Stomach smooth muscle (tissue), 2 donors: ENCODE measurements around the gene TEAD1.

Source experiments
- H3K27ac ChIP-seq: one replicate; pipeline ENCODE4 v1.7.0; 2013; ENCODE audit warnings: mild to moderate bottlenecking, low read length, inconsistent platforms
- H3K27me3 ChIP-seq, 2 donors: one replicate each; pipeline ENCODE4 v1.7.0; 2013; ENCODE audit warnings: low read length in 2 of 2; ENCODE audit not compliant: insufficient read depth in 2 of 2, control insufficient read depth in 1 of 2
- H3K36me3 ChIP-seq, 2 donors: one replicate each; pipeline ENCODE4 v1.7.0; 2013; ENCODE audit warnings: low read length in 2 of 2; ENCODE audit not compliant: control insufficient read depth in 2 of 2, insufficient read depth in 2 of 2
- H3K4me1 ChIP-seq: one replicate; pipeline ENCODE4 v1.7.0; 2013; ENCODE audit warnings: low read length; ENCODE audit not compliant: control insufficient read depth, insufficient read depth
- H3K4me3 ChIP-seq, 2 donors: one replicate each; pipeline ENCODE4 v1.7.0; 2013; ENCODE audit warnings: low read length in 2 of 2
- H3K9ac ChIP-seq, 2 donors: one replicate each; pipeline ENCODE4 v1.7.0; 2013; ENCODE audit warnings: low read length in 2 of 2, mild to moderate bottlenecking in 1 of 2
- H3K9me3 ChIP-seq, 2 donors: one replicate each; pipeline ENCODE4 v1.7.0; 2013; ENCODE audit warnings: low read length in 2 of 2; ENCODE audit not compliant: control insufficient read depth in 2 of 2
- donor health status: healthy.
- donor health status: Pancreatic carcinoma.

TEAD1 gene

GRCh38 chr11:12685229-12685628 lies 11.0 kb downstream of the TEAD1 start:
- H3K4me3 ChIP-seq = no peak overlapping the region
- no peak overlapping the region for H3K27ac ChIP-seq
- H3K9me3 ChIP-seq = no peaks in the 10 kb centered on the region
- no peaks in the 10 kb centered on the region for H3K27me3 ChIP-seq
- H3K9ac ChIP-seq = no peak overlapping the region
- peaks cover 47% of the 10 kb centered on the region for H3K4me1 ChIP-seq
- H3K36me3 ChIP-seq = no peaks in the 10 kb centered on the region

GRCh38 chr11:12686246-12687060 lies 12.2 kb downstream of the TEAD1 start:
- no peak overlapping the region for H3K9ac ChIP-seq
- peaks cover 39% of the 10 kb centered on the region for H3K4me1 ChIP-seq
- no peak overlapping the region for H3K4me3 ChIP-seq
- no peaks in the 10 kb centered on the region for H3K27me3 ChIP-seq
- H3K36me3 ChIP-seq = no peaks in the 10 kb centered on the region
- no peaks in the 10 kb centered on the region for H3K9me3 ChIP-seq
- H3K27ac ChIP-seq = no peak overlapping the region

GRCh38 chr11:12687216-12687623 lies 13.0 kb downstream of the TEAD1 start:
- H3K9ac ChIP-seq = no peak overlapping the region
- no peaks in the 10 kb centered on the region for H3K27me3 ChIP-seq
- H3K36me3 ChIP-seq = no peaks in the 10 kb centered on the region
- no peak overlapping the region for H3K4me3 ChIP-seq
- peaks cover 37% of the 10 kb centered on the region for H3K4me1 ChIP-seq
- H3K27ac ChIP-seq = no peak overlapping the region
- H3K9me3 ChIP-seq = no peaks in the 10 kb centered on the region

- Histone ChIP-seq H3K27me3 (no peaks in the 10 kb centered on the region), H3K9ac (no peak overlapping the region)
These were observed 13.5 kb downstream of the TEAD1 start for GRCh38 chr11:12687740-12688139.

GRCh38 chr11:12689029-12689755 lies 15.0 kb downstream of the TEAD1 start:
- Histone ChIP-seq H3K27ac (no peak overlapping the region), H3K4me3 (no peak overlapping the region), H3K9ac (no peak overlapping the region), H3K27me3 (no peaks in the 10 kb centered on the region), H3K36me3 (no peaks in the 10 kb centered on the region), H3K9me3 (no peaks in the 10 kb centered on the region), H3K4me1 (peaks cover 51% of the 10 kb centered on the region)

More at GRCh38 chr11:12687740-12688139, 13.5 kb downstream of the TEAD1 start:
- Histone ChIP-seq H3K4me3 (peak overlapping the region in 1 of 2 donors; percentile 22), H3K36me3 (no peaks in the 10 kb centered on the region), H3K9me3 (no peaks in the 10 kb centered on the region), H3K27ac (no peak overlapping the region), H3K4me1 (peaks cover 42% of the 10 kb centered on the region)

- no peaks in the 10 kb centered on the region for H3K9me3 ChIP-seq
- no peaks in the 10 kb centered on the region for H3K36me3 ChIP-seq
- H3K27me3 ChIP-seq = no peaks in the 10 kb centered on the region
- H3K27ac ChIP-seq = no peak overlapping the region
- H3K4me3 ChIP-seq = no peak overlapping the region
- H3K4me1 ChIP-seq = peaks cover 56% of the 10 kb centered on the region
- H3K9ac ChIP-seq = no peak overlapping the region
These were observed 16.4 kb downstream of the TEAD1 start for GRCh38 chr11:12690663-12691062.

GRCh38 chr11:12691473-12691872 lies 17.3 kb downstream of the TEAD1 start:
- H3K27me3 ChIP-seq = no peaks in the 10 kb centered on the region
- no peak overlapping the region for H3K27ac ChIP-seq
- no peaks in the 10 kb centered on the region for H3K36me3 ChIP-seq
- no peaks in the 10 kb centered on the region for H3K9me3 ChIP-seq
- no peak overlapping the region for H3K9ac ChIP-seq
- peaks cover 53% of the 10 kb centered on the region for H3K4me1 ChIP-seq
- H3K4me3 ChIP-seq = no peak overlapping the region

- peak overlapping the region; percentile 63 to 76 for H3K9ac ChIP-seq
These were observed 18.2 kb downstream of the TEAD1 start for GRCh38 chr11:12692229-12693075.

GRCh38 chr11:12693094-12693478 lies 18.9 kb downstream of the TEAD1 start:
- Histone ChIP-seq H3K27ac (peak overlapping the region; percentile 95), H3K27me3 (no peaks in the 10 kb centered on the region), H3K9me3 (no peaks in the 10 kb centered on the region), H3K36me3 (no peaks in the 10 kb centered on the region), H3K9ac (peak overlapping the region; percentile 63 to 76), H3K4me3 (peak overlapping the region; percentile 8 to 69), H3K4me1 (peaks cover 48% of the 10 kb centered on the region)

More at GRCh38 chr11:12692229-12693075, 18.2 kb downstream of the TEAD1 start:
- Histone ChIP-seq H3K36me3 (no peaks in the 10 kb centered on the region), H3K27me3 (no peaks in the 10 kb centered on the region), H3K9me3 (no peaks in the 10 kb centered on the region), H3K4me3 (peak overlapping the region in 1 of 2 donors; percentile 69), H3K4me1 (peaks cover 53% of the 10 kb centered on the region), H3K27ac (peak overlapping the region; percentile 95)

GRCh38 chr11:12693479-12694182 lies 19.4 kb downstream of the TEAD1 start:
- Histone ChIP-seq H3K36me3 (no peaks in the 10 kb centered on the region), H3K9me3 (no peaks in the 10 kb centered on the region), H3K9ac (peak overlapping the region; percentile 63 to 76), H3K4me3 (peak overlapping the region; percentile 8 to 69), H3K27me3 (no peaks in the 10 kb centered on the region), H3K4me1 (peaks cover 45% of the 10 kb centered on the region), H3K27ac (peak overlapping the region; percentile 95)
